Astrocyte (in vitro differentiated cells and primary cell): ENCODE measurements around the gene DLD.

Experiments used
- EZH2 ChIP-seq: IDR thresholded peaks from 2 replicates; pipeline ENCODE4 v1.6.1; 2012; ENCODE audit warnings: mild to moderate bottlenecking, low read length, inconsistent platforms; ENCODE audit not compliant: insufficient read depth
- TF ChIP-seq, protein P1 (sequence below): IDR thresholded peaks from 2 replicates; pipeline ENCODE4 v1.5.1; 2011; ENCODE audit warnings: low read depth, mild to moderate bottlenecking, inconsistent platforms, low read length, moderate library complexity; ENCODE audit not compliant: insufficient read depth

DNA sequence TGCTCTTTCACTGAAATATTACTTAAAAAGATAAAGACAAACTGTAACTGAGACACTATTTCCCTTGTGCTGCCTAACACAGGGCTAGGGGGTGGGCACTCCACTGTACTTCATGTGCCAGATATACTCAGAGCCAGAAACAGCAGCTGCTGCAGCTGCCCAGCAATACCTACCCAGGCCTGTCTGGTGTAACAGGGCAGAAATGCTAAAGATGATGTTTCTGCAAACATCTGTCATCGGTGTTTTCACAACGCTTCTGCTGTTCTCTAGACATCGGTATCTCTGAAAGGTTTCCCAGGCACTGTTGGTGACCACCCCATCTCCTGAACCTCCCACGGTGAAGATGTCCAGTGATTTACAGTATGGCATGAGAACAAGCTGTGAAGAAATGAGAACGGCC is 69.3 kb downstream of the DLD start:
- TF ChIP-seq, protein P1, sequence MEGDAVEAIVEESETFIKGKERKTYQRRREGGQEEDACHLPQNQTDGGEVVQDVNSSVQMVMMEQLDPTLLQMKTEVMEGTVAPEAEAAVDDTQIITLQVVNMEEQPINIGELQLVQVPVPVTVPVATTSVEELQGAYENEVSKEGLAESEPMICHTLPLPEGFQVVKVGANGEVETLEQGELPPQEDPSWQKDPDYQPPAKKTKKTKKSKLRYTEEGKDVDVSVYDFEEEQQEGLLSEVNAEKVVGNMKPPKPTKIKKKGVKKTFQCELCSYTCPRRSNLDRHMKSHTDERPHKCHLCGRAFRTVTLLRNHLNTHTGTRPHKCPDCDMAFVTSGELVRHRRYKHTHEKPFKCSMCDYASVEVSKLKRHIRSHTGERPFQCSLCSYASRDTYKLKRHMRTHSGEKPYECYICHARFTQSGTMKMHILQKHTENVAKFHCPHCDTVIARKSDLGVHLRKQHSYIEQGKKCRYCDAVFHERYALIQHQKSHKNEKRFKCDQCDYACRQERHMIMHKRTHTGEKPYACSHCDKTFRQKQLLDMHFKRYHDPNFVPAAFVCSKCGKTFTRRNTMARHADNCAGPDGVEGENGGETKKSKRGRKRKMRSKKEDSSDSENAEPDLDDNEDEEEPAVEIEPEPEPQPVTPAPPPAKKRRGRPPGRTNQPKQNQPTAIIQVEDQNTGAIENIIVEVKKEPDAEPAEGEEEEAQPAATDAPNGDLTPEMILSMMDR: no peak
- no peak for TF ChIP-seq EZH2
